ENCODE results near the gene FGGY. TPM values are rescaled to one million over a fixed set of nuclear protein-coding genes. Genes with fewer than 3 reads are reported as not detected.

The FGGY gene
- total and polyA plus RNA-seq, 2 donors (not counting 1 experiment from before 2014, with no cell fraction given), result 6.1 to 38.5 TPM

DNA sequence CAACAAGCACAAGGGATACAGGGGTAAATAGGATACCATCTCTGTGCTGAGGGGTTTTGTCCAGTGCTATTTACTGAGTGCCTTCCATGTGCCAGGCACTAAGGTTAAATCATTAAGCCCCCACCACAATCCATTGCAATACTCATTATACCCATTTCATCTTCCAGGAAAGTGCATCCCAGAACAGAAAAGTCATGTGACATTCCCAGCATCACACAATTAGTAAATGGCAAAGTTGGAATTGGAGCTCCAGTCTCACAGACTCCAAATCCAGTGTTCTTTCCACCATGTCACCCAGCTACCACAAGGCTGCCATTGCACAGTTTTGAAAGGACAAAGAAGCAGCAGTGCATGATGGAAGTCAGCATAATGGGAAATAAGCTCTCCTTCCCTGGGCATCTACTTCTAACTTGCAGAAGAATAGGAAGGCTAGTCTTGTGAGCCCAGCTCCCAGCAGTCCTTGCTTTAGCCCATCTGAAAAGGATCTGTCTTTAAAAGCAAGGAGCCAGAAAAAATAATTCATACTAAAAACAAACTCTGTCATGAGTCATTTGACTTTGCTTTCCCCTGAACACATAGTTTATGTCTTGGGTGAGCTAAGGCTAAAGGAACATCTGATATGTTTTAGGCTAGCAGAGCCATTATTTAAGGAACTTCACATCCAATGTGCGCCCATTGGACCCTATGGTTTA is 406.5 kb downstream of the FGGY start:
- ATAC-seq (ENCODE audit: low read depth), result no peak
- H3K36me3 ChIP-seq (replicated peaks in 1 of 2; ENCODE audit: control extremely low read depth in 1 of 2, control insufficient read depth in 1 of 2, extremely low read depth in 1 of 2, insufficient read depth in 2 of 2, low read length in 1 of 2), result no peaks in the 10 kb centered on the region
- WGBS (ENCODE audit: insufficient coverage), result 100% methylated on average over 1 of the region's 1 CpG
- H3K27ac ChIP-seq (ENCODE audit: low read length in 2 of 2), result no peak overlapping the region
- H2AFZ ChIP-seq (ENCODE audit: insufficient read depth, low read depth, low read length, poor library complexity, severe bottlenecking), result no peak overlapping the region
- Mint-ChIP-seq H3K4me3 (no peak overlapping the region), H3K27ac (no peak overlapping the region), H3K9me3 (ENCODE audit: insufficient read depth) (no peaks in the 10 kb centered on the region), H3K4me1 (peaks cover 6% of the 10 kb centered on the region), H3K27me3 (no peaks in the 10 kb centered on the region)
- H3K4me1 ChIP-seq (ENCODE audit: control insufficient read depth in 2 of 2, insufficient read depth in 2 of 2, low read length in 2 of 2), result peaks cover 4 to 9% of the 10 kb centered on the region in 2 donors
- CTCF ChIA-PET, result interaction anchor here (0.6 to 8.8 kb wide), 8 partner anchors 15 to 1016 kb away, joined by 3 to 188 read pairs (median 3); partner anchors contain the start of gene JUN
- H3K27me3 ChIP-seq (replicated peaks in 1 of 4; ENCODE audit: control extremely low read depth in 1 of 4, control insufficient read depth in 3 of 4, insufficient read depth in 4 of 4, low read length in 3 of 4), result no peaks in the 10 kb centered on the region
- intact Hi-C loops (cut with micrococcal nuclease), result no loop called here
- H3K4me3 ChIP-seq (ENCODE audit: control extremely low read depth in 1 of 5, extremely low read depth in 1 of 5, insufficient read depth in 1 of 5, low read depth in 2 of 5, low read length in 4 of 5), result no peak overlapping the region
- no peaks in the 10 kb centered on the region for H3K9me3 ChIP-seq (ENCODE audit: control extremely low read depth in 1 of 3, control insufficient read depth in 2 of 3, insufficient read depth in 1 of 3, low read length in 2 of 3)
- no peak overlapping the region for H3K4me2 ChIP-seq (replicated peaks; ENCODE audit: low read depth, low read length, poor library complexity, severe bottlenecking)
- POLR2A ChIA-PET, result no interaction called here
- TF ChIP-seq CTCF (IDR thresholded peaks at IDR 0.05) (no peak), EZH2 (IDR thresholded peaks at IDR 0.05; ENCODE audit: borderline replicate concordance, insufficient read depth, low read depth, low read length, poor library complexity, severe bottlenecking) (no peak)
- H3K79me2 ChIP-seq (ENCODE audit: control insufficient read depth, insufficient read depth, low read length), result no peaks in the 10 kb centered on the region
- no peak for DNase-seq
- H4K20me1 ChIP-seq (ENCODE audit: control insufficient read depth, insufficient read depth, low read length, poor library complexity, severe bottlenecking), result no peaks in the 10 kb centered on the region
- H3K9ac ChIP-seq (ENCODE audit: low read length), result no peak overlapping the region

- Histone ChIP-seq H3K27ac (ENCODE audit: low read length in 2 of 2) (no peak overlapping the region), H3K27me3 (replicated peaks in 1 of 4; ENCODE audit: control extremely low read depth in 1 of 4, control insufficient read depth in 3 of 4, insufficient read depth in 4 of 4, low read length in 3 of 4) (no peaks in the 10 kb centered on the region), H3K4me3 (ENCODE audit: control extremely low read depth in 1 of 5, extremely low read depth in 1 of 5, insufficient read depth in 1 of 5, low read depth in 2 of 5, low read length in 4 of 5) (no peak overlapping the region), H2AFZ (ENCODE audit: insufficient read depth, low read depth, low read length, poor library complexity, severe bottlenecking) (no peak overlapping the region), H3K79me2 (ENCODE audit: control insufficient read depth, insufficient read depth, low read length) (no peaks in the 10 kb centered on the region), H3K4me2 (replicated peaks; ENCODE audit: low read depth, low read length, poor library complexity, severe bottlenecking) (no peak overlapping the region), H3K9me3 (ENCODE audit: control extremely low read depth in 1 of 3, control insufficient read depth in 2 of 3, insufficient read depth in 1 of 3, low read length in 2 of 3) (no peaks in the 10 kb centered on the region), H3K4me1 (ENCODE audit: control insufficient read depth in 2 of 2, insufficient read depth in 2 of 2, low read length in 2 of 2) (peaks cover 0 to 3% of the 10 kb centered on the region in 2 donors), H3K36me3 (replicated peaks in 1 of 2; ENCODE audit: control extremely low read depth in 1 of 2, control insufficient read depth in 1 of 2, extremely low read depth in 1 of 2, insufficient read depth in 2 of 2, low read length in 1 of 2) (no peaks in the 10 kb centered on the region), H4K20me1 (ENCODE audit: control insufficient read depth, insufficient read depth, low read length, poor library complexity, severe bottlenecking) (no peaks in the 10 kb centered on the region), H3K9ac (ENCODE audit: low read length) (no peak overlapping the region)
- H3K4me1 Mint-ChIP-seq, result peaks cover 2% of the 10 kb centered on the region
- H3K4me3 Mint-ChIP-seq, result no peak overlapping the region
- intact Hi-C loops (cut with micrococcal nuclease), result no loop called here
- WGBS (ENCODE audit: insufficient coverage), result 100% methylated on average over 2 of the region's 6 CpGs
- DNase-seq (no peak), ATAC-seq (ENCODE audit: low read depth) (no peak)
- no peak overlapping the region for H3K27ac Mint-ChIP-seq
- ChIA-PET CTCF (interaction anchor here (0.6 to 8.8 kb wide), 4 partner anchors 15 to 964 kb away, joined by 3 to 188 read pairs (median 4); no protein-coding TSS in a partner anchor), POLR2A (no interaction called here)
- no peaks in the 10 kb centered on the region for H3K9me3 Mint-ChIP-seq (ENCODE audit: insufficient read depth)
- TF ChIP-seq EZH2 (IDR thresholded peaks at IDR 0.05; ENCODE audit: borderline replicate concordance, insufficient read depth, low read depth, low read length, poor library complexity, severe bottlenecking), result no peak
- H3K27me3 Mint-ChIP-seq, result no peaks in the 10 kb centered on the region
These were observed 407.1 kb downstream of the FGGY start for GRCh38 chr1:59703918-59704378.
